Hippocampal formation (tissue), 2 donors: Measurements from ENCODE around the gene C22orf23.

Experiments used
- DNase-seq, 2 donors: peaks; one replicate each; lab custom pipeline; 2025; lab: John Stamatoyannopoulos, UW

C22orf23 gene

GRCh38 chr22:37925767-37926166 lies 27.6 kb downstream of the C22orf23 start:
- DNase-seq, result no peak

- DNase-seq, result no peak
Observed at GRCh38 chr22:37925330-37925729, 28.1 kb downstream of the C22orf23 start.

DNA sequence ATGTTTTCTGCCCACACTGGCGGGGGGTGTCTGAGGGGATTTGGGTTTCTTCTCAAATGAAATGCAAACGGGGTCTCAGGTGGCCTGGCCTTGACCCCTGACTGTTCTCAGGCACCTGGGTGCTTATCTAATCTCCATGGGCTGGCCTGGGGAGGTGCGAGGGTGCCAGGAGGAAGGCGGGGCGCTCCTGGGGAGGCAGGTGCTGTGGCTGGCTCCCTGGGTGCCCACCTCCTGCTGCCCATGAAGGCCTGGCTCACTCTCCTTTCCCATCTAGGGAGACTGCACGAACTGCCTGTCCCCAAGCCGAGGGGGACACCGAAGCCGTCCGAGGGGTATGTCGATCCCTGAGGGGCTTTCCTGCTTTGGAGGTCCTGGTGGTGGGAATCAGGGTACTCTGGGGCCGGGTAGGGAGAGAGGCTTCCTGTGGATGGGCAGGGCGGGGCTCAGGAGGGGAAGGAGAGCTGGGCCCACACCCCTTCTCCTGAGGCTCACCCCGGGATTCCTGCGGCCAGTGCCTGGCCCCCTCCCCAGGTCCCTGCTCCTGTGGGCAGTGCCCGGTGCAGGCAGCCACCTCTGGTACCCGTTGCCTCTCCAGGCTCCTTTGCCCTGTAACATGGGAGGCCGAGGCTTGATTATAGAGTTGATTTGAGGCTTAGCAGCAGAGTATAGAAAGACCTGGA lies 28.9 kb downstream of the C22orf23 start:
- DNase-seq, result no peak

- no peak for DNase-seq
Observed at GRCh38 chr22:37923927-37924326, 29.5 kb downstream of the C22orf23 start.

DNA sequence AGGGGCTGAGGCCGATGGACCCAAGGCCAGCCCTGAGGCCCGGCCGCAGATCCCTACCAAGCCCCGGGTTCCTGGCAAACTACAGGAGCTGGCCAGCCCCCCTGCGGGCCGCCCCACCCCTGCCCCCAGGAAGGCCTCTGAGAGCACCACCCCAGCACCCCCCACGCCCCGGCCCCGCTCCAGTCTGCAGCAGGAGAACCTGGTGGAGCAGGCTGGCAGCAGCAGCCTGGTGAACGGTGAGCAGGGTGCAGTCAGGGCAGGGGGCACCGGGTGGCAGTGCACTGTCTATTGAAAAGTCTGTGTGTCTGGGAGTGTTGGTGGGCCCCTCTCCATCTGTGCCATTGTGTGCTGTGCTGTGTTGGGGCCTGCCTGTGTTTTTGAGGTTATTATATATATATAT lies 31.2 kb downstream of the C22orf23 start:
- DNase-seq, result no peak

DNA sequence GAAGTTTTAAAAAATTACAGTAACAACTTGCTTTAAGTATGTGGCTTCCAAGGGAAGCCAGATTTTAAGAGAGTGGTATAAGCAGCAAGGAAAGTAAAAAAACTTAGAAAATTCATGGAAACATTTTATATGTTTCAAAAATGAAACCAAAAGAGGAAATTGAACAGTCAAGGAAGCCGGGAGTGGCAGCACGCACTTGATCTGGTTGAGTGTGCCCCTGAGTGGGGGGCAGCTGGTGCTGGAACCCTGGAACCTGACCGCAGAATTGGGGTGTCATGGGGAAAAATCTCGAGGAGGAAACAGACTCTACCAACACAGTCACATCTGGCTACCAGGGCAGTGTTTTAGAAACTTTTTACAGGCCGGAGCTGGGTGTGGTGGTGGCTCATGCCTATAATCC lies 33.3 kb downstream of the C22orf23 start:
- no peak for DNase-seq

DNA sequence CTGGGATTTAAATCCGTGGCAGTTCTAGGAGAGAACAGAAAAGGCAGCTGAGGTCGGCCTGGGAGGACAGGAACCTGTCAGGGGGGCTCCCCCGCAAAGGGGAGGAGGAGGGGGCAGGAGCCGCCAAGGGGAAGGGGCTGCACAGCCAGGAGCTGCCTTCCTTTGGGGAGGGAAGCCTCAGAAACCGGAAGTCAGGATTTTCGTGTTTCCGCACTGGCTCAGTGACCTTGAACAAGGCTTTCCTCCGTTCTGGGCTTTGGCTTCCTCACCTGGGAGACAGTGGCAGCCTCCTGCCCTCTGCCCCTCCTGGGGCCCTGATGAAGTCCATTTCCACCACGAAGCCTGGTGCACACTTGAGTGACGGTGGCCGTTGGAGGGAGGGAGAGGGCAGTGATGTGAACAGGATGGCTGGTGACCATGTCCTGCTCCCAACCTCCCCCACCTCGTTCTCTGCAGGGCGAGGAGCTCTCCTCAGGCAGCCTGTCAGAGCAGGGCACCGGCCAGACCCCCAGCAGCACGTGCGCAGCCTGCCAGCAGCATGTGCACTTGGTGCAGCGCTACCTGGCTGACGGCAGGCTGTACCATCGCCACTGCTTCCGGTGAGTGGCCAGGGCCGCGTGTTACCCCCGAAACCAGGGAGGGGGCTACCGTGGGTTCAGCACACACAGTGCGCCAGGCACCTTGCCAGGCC lies 34.7 kb downstream of the C22orf23 start:
- no peak for DNase-seq

GRCh38 chr22:37917874-37918548 lies 35.4 kb downstream of the C22orf23 start:
- DNase-seq, result no peak

GRCh38 chr22:37916311-37916710 lies 37.1 kb downstream of the C22orf23 start:
- no peak for DNase-seq

DNA sequence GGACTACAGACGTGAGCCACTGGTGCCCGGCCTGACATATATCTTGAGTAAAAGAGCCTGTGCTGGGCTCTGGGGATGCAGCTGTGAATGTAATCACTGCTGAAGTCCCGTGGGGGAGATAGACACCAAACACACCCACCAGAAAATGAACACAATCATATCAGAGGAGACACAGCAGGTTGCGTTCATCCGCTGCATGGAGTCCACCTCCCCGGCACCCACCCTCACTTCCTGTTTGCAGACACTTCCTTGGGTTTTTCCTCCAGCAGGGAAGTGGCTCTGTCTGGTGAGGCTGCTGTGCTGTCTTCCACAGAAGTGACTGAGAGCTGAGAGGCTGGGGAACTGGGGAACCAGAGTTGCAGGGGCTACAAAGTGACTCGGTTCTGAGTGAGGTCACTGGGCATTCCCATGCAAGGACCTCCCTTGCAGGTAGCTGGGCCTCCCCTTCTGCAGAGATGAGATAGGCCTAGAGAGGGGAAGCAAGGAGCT lies 40.1 kb downstream of the C22orf23 start:
- DNase-seq, result no peak

GRCh38 chr22:37912171-37912570 lies 41.2 kb downstream of the C22orf23 start:
- DNase-seq, result no peak

DNA sequence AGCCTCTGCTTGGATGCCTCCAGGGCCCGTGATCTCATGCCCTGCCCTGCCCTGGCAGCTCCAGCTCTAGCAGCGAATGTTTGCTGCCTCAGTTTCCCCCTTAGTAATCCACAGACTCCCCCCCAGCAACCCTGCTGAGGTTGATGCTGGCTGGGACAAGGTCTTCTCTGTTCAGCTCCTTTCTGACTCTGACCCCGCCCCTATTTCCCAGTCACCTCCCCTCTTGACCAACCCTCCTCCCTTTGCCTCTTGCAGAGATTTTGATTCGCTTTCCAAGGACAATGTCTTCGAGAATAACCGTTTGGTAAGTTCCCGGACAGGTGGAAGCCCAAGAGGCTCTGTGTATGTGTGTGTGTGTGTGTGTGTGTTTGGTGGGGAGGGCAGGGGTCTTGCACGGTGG lies 41.7 kb downstream of the C22orf23 start:
- DNase-seq, result no peak

- DNase-seq, result no peak
Observed at GRCh38 chr22:37910890-37911672, 42.3 kb downstream of the C22orf23 start.

DNA sequence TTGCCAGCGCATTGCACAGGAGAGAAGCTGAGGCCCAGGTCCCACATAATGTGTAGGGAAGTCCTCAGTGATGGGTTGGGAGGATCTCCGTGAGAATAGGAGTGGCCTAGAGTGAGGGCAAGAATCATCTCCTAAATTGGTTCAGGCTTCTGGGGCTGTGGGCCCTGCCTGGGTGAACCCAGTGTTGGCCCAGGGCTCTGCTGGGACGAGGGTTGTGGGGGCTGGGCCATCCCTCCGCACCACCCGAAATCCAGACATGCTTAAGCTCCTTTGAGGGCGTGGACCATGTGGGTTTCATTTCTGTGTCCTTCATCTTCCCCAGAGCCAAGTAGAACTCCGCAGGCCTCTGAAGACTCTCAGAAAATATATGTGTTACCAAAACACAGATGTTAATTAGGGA lies 43.6 kb downstream of the C22orf23 start:
- no peak for DNase-seq

DNA sequence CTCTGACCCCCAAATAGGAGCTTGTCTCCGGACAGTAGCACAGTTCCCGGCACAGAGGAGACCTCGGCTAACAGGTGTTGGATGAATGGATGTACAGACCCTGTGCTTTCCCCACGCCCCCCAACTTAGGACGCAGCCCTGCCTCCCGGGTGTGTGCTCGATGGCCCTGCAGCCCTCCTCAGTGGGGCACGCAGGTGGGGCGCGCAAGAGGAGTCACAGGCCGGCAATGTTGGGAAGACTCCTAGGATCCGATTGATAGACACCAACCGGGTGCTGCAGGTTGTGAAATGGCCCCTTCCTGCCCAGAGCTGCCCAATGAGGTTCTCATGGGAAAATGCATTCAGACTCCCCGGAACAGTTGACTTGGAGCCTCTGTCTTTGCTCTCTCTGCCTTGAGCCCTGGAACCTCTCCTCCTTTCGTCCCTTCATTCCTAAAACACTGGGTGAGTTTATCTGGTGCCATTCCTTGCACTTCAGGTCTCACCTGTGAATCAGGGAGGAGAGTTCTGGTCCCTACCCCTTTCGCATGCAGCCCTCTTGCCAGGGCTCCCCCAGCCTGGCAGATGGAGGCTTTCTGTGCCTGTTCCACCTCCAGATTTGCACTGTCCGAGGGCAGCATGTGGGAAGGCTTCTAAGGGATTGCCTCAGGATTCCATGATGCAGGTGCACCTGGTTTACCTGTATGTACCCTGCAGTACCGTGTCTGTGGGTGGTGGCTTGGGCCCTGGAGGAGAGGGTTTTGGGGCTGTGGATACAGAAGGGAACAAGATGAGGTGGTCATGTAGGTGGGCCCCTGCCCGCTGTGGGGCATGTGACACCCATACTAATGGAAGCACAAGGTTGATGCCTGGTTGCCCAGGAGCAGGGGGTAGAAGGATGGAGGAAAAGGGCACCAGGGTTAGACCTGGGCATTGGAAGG lies 46.1 kb downstream of the C22orf23 start:
- no peak for DNase-seq

- DNase-seq, result no peak
Observed at GRCh38 chr22:37906364-37907008, 46.9 kb downstream of the C22orf23 start.

DNA sequence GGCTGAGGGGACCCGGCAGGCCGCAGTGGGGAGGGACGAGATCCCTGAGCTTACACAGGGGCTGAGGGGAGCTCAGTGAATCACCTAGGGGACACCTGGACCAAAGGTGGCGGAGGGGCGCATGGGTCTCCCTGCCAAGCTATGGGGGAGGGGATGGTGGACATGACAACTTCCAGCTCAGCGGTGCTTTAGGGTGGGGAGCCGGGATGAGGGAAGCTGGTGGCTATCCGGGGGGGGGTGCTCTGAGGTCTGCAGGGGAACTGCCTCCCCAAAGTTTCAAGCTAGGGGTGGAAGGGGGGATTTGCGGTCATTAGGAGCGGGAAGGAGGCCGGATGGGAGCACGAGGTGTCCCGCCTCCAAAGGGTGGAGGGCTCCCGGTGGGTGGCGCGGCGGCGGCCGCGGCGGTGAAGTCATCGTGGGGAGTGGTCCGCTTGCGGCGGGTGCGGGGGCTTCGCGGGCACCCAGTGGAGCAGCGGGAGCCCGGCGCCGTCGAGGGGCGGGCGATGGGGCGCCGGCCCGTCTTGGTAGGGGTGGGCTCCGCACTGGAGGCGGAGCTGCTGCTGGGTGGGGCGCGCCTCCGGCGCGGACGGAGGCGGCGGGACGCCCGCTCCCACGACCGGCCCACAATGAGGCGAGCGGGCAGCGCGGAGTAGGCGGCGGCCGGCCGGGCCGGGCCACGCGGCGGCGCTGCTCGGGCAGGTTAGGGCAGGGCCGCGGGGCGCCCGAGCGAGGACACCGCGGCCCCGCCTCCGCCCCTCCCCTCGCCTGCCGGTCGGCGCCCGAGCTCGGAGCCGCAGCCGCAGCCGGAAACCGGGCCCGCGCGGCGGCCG lies 47.7 kb downstream of the C22orf23 start, which contains the start of gene MICALL1:
Gene MICALL1, plus strand, starts transcription at position 764 of the 830 bp plus-strand sequence. CDS start 126 bp downstream, outside the sequence.
- DNase-seq, result peak in 1 of 2 donors; percentile 50

GRCh38 chr22:37904572-37905533 lies 48.5 kb downstream of the C22orf23 start:
- no peak for DNase-seq
